OCI-LY7 (cell line): ENCODE data around the gene PHKB.

Source experiments
- CTCF ChIP-seq: fragments of 200-600 bp; sonication (generic); conservative IDR thresholded peaks from 2 replicates; pipeline ENCODE4 v1.5.1; 2014; ENCODE audit warnings: mild to moderate bottlenecking, antibody characterized with exemption, low read length, moderate library complexity, mixed read lengths
- EZH2phosphoT487 ChIP-seq: fragments of 200-600 bp; sonication (generic); IDR thresholded peaks from 2 replicates; pipeline ENCODE4 v1.6.1; 2018; ENCODE audit warnings: low read depth, borderline replicate concordance, mild to moderate bottlenecking, mixed run types, antibody characterized with exemption, low read length, moderate library complexity, mixed read lengths

DNA sequence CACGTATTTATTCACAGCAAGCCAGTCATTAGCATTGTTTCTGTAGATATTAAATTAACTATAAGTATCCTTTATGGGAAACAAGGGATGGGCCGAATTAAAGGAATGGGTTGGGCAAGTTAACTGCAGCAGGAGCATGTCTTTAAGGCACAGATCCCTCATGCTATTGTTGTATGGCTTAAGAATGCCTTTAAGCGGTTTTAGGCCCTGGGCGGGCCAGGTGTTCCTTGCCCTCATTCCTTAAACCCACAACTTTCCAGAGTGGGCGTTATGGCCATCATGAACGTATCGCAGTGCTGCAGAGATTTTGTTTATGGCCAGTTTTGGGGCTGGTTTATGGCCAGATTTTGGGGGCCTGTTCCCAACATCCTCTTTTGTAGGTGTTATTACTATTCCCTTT, 9.1 kb downstream of the PHKB start:
- TF ChIP-seq CTCF = no peak
- no peak for TF ChIP-seq EZH2phosphoT487
